SK-N-SH (cell line): ENCODE measurements around the gene STX16.

Experiments
- CTCF ChIP-seq: fragments of 200-600 bp; sonication (generic); IDR thresholded peaks from 2 replicates; pipeline ENCODE4 v1.6.1; 2017; ENCODE audit warnings: antibody characterized with exemption, mild to moderate bottlenecking, moderate library complexity
- TAF1 ChIP-seq: IDR thresholded peaks from 2 replicates; pipeline ENCODE4 v1.6.1; 2012; ENCODE audit warnings: low read depth, mild to moderate bottlenecking, low read length, moderate library complexity, borderline replicate concordance

- no peak for TF ChIP-seq TAF1
- no peak for TF ChIP-seq CTCF
These were observed 38.9 kb upstream of the STX16 start for GRCh38 chr20:58612121-58612691.
